Measurements from ENCODE around the gene AFMID.

Gene AFMID

GRCh38 chr17:78184351-78184750 lies 2.8 kb upstream of the AFMID start:
- DNase-seq (ENCODE audit: low read depth, low spot score) = no peak
- in situ Hi-C loops (cut with HindIII; ENCODE audit: low sequenced_read_pairs) = no loop called here
- TF ChIP-seq, protein P1, sequence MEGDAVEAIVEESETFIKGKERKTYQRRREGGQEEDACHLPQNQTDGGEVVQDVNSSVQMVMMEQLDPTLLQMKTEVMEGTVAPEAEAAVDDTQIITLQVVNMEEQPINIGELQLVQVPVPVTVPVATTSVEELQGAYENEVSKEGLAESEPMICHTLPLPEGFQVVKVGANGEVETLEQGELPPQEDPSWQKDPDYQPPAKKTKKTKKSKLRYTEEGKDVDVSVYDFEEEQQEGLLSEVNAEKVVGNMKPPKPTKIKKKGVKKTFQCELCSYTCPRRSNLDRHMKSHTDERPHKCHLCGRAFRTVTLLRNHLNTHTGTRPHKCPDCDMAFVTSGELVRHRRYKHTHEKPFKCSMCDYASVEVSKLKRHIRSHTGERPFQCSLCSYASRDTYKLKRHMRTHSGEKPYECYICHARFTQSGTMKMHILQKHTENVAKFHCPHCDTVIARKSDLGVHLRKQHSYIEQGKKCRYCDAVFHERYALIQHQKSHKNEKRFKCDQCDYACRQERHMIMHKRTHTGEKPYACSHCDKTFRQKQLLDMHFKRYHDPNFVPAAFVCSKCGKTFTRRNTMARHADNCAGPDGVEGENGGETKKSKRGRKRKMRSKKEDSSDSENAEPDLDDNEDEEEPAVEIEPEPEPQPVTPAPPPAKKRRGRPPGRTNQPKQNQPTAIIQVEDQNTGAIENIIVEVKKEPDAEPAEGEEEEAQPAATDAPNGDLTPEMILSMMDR (IDR thresholded peaks at IDR 0.05; ENCODE audit: low read depth, low read length) = no peak
- H3K4me3 ChIP-seq (ENCODE audit: low read depth, low read length) = no peak overlapping the region

- TF ChIP-seq, protein P1 (IDR thresholded peaks at IDR 0.05; ENCODE audit: low read depth, low read length) = no peak
- no peak overlapping the region for H3K4me3 ChIP-seq (ENCODE audit: low read depth, low read length)
- DNase-seq (ENCODE audit: low read depth, low spot score) = no peak
- in situ Hi-C loops (cut with HindIII; ENCODE audit: low sequenced_read_pairs) = no loop called here
These were observed 2.3 kb upstream of the AFMID start for GRCh38 chr17:78184868-78185267.

DNA sequence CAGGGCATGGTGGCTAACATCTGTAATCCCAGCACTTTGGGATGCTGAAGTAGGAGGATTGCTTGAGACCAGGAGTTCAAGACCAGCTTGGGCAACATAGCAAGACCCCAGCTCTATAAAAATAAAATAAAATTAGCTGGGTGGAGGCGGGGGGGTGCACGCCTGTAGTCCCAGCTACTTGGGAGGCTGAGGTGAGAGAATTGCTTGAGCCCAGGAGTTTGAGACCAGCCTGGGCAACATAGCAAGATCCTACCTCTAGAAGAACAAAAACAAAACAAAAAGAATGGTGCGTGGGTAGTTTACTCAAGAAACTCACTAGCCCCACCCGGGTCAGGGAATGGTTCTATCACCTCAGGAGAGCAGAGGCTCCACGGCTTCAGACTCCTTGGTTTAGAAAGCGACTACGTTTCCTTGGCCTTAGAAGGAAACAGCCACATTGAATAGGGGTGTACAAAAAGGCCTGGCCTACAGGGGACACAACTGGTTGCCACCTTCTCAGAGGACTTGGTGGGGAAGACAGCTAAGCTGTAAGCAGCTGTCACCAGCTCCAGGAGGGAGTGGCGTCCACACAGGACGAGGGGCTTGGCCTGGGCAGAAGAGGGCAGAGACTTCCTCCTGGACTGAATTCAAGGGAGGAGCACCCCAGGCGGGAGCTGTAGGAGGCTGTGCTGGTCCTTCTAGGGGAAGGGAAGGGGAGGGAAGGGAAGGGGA lies 1.0 kb upstream of the AFMID start:
- peak overlapping the region; percentile 72 for H3K4me3 ChIP-seq (ENCODE audit: low read depth, low read length)
- no peak for DNase-seq (ENCODE audit: low read depth, low spot score)
- TF ChIP-seq, protein P1 (IDR thresholded peaks at IDR 0.05; ENCODE audit: low read depth, low read length) = no peak

DNA sequence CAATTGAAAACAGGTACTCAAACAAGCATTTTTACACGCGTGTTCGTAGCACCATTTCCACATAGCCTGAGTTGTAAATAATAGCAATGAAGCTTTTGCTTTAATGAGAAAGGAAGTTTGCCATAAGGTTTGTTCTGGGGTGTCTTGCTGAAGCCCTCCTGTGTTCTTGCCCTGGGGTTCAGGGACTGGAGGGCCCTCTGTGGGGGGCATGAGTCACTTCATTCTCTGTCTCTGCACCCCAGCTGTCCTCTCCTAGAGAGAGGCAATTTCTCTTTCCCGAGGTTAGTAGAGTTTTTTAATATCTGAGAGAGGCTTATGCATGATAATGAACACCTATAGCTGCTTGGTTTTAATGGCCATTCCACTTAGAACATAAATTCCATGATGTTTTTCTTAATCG lies 9.6 kb downstream of the AFMID start:
- in situ Hi-C loops (cut with HindIII; ENCODE audit: low sequenced_read_pairs) = no loop called here
- TF ChIP-seq, protein P1 (IDR thresholded peaks at IDR 0.05; ENCODE audit: low read depth, low read length) = no peak
- DNase-seq (ENCODE audit: low read depth, low spot score) = no peak
- H3K4me3 ChIP-seq (ENCODE audit: low read depth, low read length) = no peak overlapping the region

More for the DNA sequence above, 1.0 kb upstream of the AFMID start:
- in situ Hi-C loops (cut with HindIII; ENCODE audit: low sequenced_read_pairs) = no loop called here

GRCh38 chr17:78197147-78197832 lies 10.1 kb downstream of the AFMID start:
- in situ Hi-C loops (cut with HindIII; ENCODE audit: low sequenced_read_pairs) = no loop called here
- TF ChIP-seq, protein P1 (IDR thresholded peaks at IDR 0.05; ENCODE audit: low read depth, low read length) = no peak
- DNase-seq (ENCODE audit: low read depth, low spot score) = peak; percentile 30
- H3K4me3 ChIP-seq (ENCODE audit: low read depth, low read length) = no peak overlapping the region

DNA sequence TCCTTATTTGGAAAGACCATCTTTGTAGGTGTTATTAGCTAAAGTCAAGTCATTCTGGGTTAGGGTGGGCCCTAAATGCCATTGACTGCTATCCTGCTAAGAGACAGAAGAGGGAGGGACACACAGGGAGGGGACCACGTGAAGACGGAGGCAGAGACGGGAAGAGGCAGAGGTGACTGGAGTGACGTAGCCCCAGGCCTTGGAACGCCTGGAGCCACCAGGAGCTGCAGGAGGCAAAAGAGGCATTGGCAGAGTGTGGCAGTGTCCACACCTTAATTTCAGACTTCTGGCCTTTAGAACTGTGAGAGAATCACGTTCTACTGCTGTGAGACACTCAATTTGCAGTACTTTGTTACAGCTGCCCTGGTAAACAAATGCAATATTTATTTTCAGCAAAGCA lies 13.3 kb downstream of the AFMID start:
- in situ Hi-C loops (cut with HindIII; ENCODE audit: low sequenced_read_pairs) = no loop called here
- H3K4me3 ChIP-seq (ENCODE audit: low read depth, low read length) = no peak overlapping the region
- DNase-seq (ENCODE audit: low read depth, low spot score) = no peak
- TF ChIP-seq, protein P1 (IDR thresholded peaks at IDR 0.05; ENCODE audit: low read depth, low read length) = no peak
